HepG2 (cell line): ENCODE data around the gene AXIN1. TPM values are rescaled to one million over a fixed set of nuclear protein-coding genes. Genes with fewer than 3 reads are reported as not detected.

ENCODE experiments used
- ATAC-seq: fragments of 200-7000 bp; cut with Tn5 transposase; 3 replicates; pipeline ENCODE4 v1.9.1; 2020; ENCODE audit warnings: mild to moderate bottlenecking, moderate library complexity
- BruUV-seq: library from RNA; stranded (reverse); fragments of 400-500 nt; replicated peaks from 2 replicates; lab custom pipeline; 2021; lab: Mats Ljungman, UMichigan
- CTCF ChIA-PET: fragments of 300-600 bp; formaldehyde crosslinking; extraction: SDS; loops from one replicate; lab custom pipeline; 2021; ENCODE audit warnings: low total read pairs, inconsistent platforms, low intra/inter-chr PET ratio; lab: Yijun Ruan, JAX
- POLR2A ChIA-PET: fragments of 350-600 bp; sonication (Branson Sonifier 250); formaldehyde crosslinking; loops from one replicate; lab custom pipeline; 2020; ENCODE audit warnings: antibody characterized with exemption, inconsistent platforms; lab: Yijun Ruan, JAX
- DNase-seq: peaks from one replicate; pipeline ENCODE4 v3.0.0-alpha.2; 2015; ENCODE audit warnings: low spot score
- FAIRE-seq: peaks from 3 replicates; lab custom pipeline; 2011; peaks lifted over from hg19 to GRCh38; lab: Jason Lieb, UNC
- H2AFZ ChIP-seq: one replicate; pipeline ENCODE4 v1.6.1; 2011; ENCODE audit warnings: low read length, inconsistent platforms
- H3K27ac ChIP-seq: fragments of 300-600 bp; 3 replicates; pipeline ENCODE4 v1.8.0; 2011; ENCODE audit warnings: mixed run types, mild to moderate bottlenecking, mixed read lengths, low read length, inconsistent platforms; ENCODE audit not compliant: insufficient read depth; ENCODE audit errors: extremely low read length
- H3K27me3 ChIP-seq, 2 experiments: fragments of 200-600 bp in 1 of 2; 2 replicates in 1 of 2; 3 replicates in 1 of 2; pipeline versions ENCODE4 v1.6.0 to v1.8.0; 2011; ENCODE audit warnings: low read length in 2 of 2, mild to moderate bottlenecking in 2 of 2, moderate library complexity in 2 of 2, inconsistent platforms in 1 of 2; ENCODE audit not compliant: insufficient read depth in 2 of 2, control insufficient read depth in 1 of 2
- H3K36me3 ChIP-seq, 2 experiments: fragments of 200-600 bp in 1 of 2; replicated peaks in 1 of 2; 2 replicates in 1 of 2; 3 replicates in 1 of 2; pipeline versions ENCODE4 v1.5.1 to v1.8.0; 2011; ENCODE audit warnings: low read length in 2 of 2, inconsistent platforms in 1 of 2; ENCODE audit not compliant: insufficient read depth in 2 of 2, control insufficient read depth in 1 of 2
- H3K4me1 ChIP-seq: 2 replicates; pipeline ENCODE4 v1.5.1; 2012; ENCODE audit warnings: low read length, inconsistent platforms; ENCODE audit not compliant: insufficient read depth
- H3K4me2 ChIP-seq: 2 replicates; pipeline ENCODE4 v1.6.0; 2011; ENCODE audit warnings: low read depth, low read length, inconsistent platforms
- H3K4me3 ChIP-seq, 3 experiments: fragments of 200-600 bp in 1 of 3; sonication (generic), shearing (Covaris generic) in 1 of 3; replicated peaks in 1 of 3; 2 replicates each; pipeline ENCODE4 v1.5.1; 2011 to 2016; ENCODE audit warnings: low read length in 3 of 3, inconsistent platforms in 2 of 3, low read depth in 2 of 3, mild to moderate bottlenecking in 2 of 3, control low read depth in 1 of 3, mixed read lengths in 1 of 3; ENCODE audit not compliant: insufficient read depth in 1 of 3
- H3K79me2 ChIP-seq: one replicate; pipeline ENCODE4 v1.6.1; 2011; ENCODE audit warnings: low read length, inconsistent platforms; ENCODE audit not compliant: insufficient read depth
- H3K9ac ChIP-seq: 2 replicates; pipeline ENCODE4 v1.6.0; 2011; ENCODE audit warnings: mild to moderate bottlenecking, low read depth, low read length, inconsistent platforms; ENCODE audit not compliant: insufficient read depth
- H3K9me3 ChIP-seq: 2 replicates; pipeline ENCODE4 v1.5.1; 2012; ENCODE audit warnings: mild to moderate bottlenecking, low read length
- H4K20me1 ChIP-seq: 2 replicates; pipeline ENCODE4 v1.6.0; 2011; ENCODE audit warnings: inconsistent platforms, mild to moderate bottlenecking, low read length, moderate library complexity; ENCODE audit not compliant: insufficient read depth
- DDIT3 ChIP-seq: sonication (generic); formaldehyde crosslinking; IDR thresholded peaks from 2 replicates; pipeline ENCODE4 v1.4.0; 2020; ENCODE audit warnings: mild to moderate bottlenecking, missing genetic modification reagents
- E2F5 ChIP-seq: sonication (generic); formaldehyde crosslinking; conservative IDR thresholded peaks from 2 replicates; pipeline ENCODE4 v1.4.0; 2020; ENCODE audit warnings: missing genetic modification reagents
- GMEB1 ChIP-seq: sonication (generic); formaldehyde crosslinking; IDR thresholded peaks from 2 replicates; pipeline ENCODE4 v1.5.1; 2020; ENCODE audit warnings: missing genetic modification reagents, mild to moderate bottlenecking, borderline replicate concordance
- LCORL ChIP-seq, 2 experiments: fragments of 450-650 bp in 1 of 2; sonication (generic) in 1 of 2; formaldehyde crosslinking in 1 of 2; IDR thresholded peaks; 2 replicates each; pipeline versions ENCODE4 v1.5.0 to v1.6.1; 2017 to 2020; ENCODE audit warnings: antibody characterized with exemption in 1 of 2, missing genetic modification reagents in 1 of 2
- SIN3A ChIP-seq: IDR thresholded peaks from 2 replicates; pipeline ENCODE4 v1.6.1; 2011; ENCODE audit warnings: low read depth, mild to moderate bottlenecking, control low read depth, low read length, borderline replicate concordance
- SRF ChIP-seq: IDR thresholded peaks from 2 replicates; pipeline ENCODE4 v1.6.1; 2011; ENCODE audit warnings: mild to moderate bottlenecking, low read depth, low read length, moderate library complexity
- WGBS: methylation state at CpG from one replicate; pipeline ENCODE4 v1.1.6; 2017; ENCODE audit warnings: low lambda C conversion rate; 5-methylcytosine and 5-hydroxymethylcytosine counted together
- in situ Hi-C: cut with HindIII; loops from 2 replicates; pipeline ENCODE4 v1.10.0; 2017; ENCODE audit warnings: low pct_unique_long_range_greater_than_20kb; ENCODE audit not compliant: extremely low pct_ligation_motif_present
- intact Hi-C: fragments of 100-400 bp; cut with micrococcal nuclease; formaldehyde crosslinking; loops from one replicate; pipeline ENCODE4 v1.10.0; 2022; ENCODE audit not compliant: unreplicated experiment
- polyA plus RNA-seq, 8 experiments: library from polyadenylated mRNA; depleted of rRNA in 3 of 8; stranded (reverse) in 7 of 8; unstranded in 1 of 8; fragments of >200 nt; fragmentation: Illumina TruSeq in 4 of 8; extraction: Trizol in 4 of 8; gene quantifications; 2 replicates each; pipeline versions ENCODE4 v1.2.1 to v1.2.3, GENCODE V29; 2011 to 2016; ENCODE audit warnings: low read depth in 4 of 8, missing spikeins in 1 of 8, mixed read lengths in 1 of 8; ENCODE audit not compliant: insufficient read depth in 1 of 8
- total RNA-seq, 5 experiments: library from RNA; depleted of rRNA; stranded (reverse); fragments of >200 nt; fragmentation: Illumina TruSeq; extraction: Trizol; gene quantifications; 2 replicates each; pipeline ENCODE4 v1.2.3, GENCODE V29; 2016; ENCODE audit warnings: low read depth in 1 of 5

Gene AXIN1
- total and polyA plus RNA-seq, 2 of the 13 experiments (the other 11 are each of a cell fraction or from before 2014, with no cell fraction given) = 24.0 to 26.0 TPM

GRCh38 chr16:339680-340079 is 12.8 kb downstream of the AXIN1 start (continued):
- TF ChIP-seq E2F5 (CRISPR knock-in tag) (no peak), DDIT3 (CRISPR knock-in tag) (no peak), GMEB1 (CRISPR knock-in tag) (no peak), SRF (no peak)

- DNase-seq = no peak
- WGBS = 94% methylated on average over 18 of the region's 21 CpGs
- peaks cover 90% of the 10 kb centered on the region for H3K79me2 ChIP-seq
- in situ Hi-C loops = no loop called here
- peaks cover 85% of the 10 kb centered on the region for H3K4me1 ChIP-seq
- H4K20me1 ChIP-seq = peaks cover 35% of the 10 kb centered on the region
- no TSS peak for BruUV-seq
- no peaks in the 10 kb centered on the region for H3K27me3 ChIP-seq
- ChIA-PET CTCF (no interaction called here), POLR2A (interaction anchor here (0.6 to 2.4 kb wide), 2 partner anchors 14 to 16 kb away, joined by 3 to 8 read pairs; partner anchors contain the start of gene AXIN1)
- H3K9me3 ChIP-seq = no peaks in the 10 kb centered on the region
- H3K4me3 ChIP-seq = no peak overlapping the region
- no peak overlapping the region for H2AFZ ChIP-seq
- H3K27ac ChIP-seq = no peak overlapping the region
- TF ChIP-seq SIN3A (no peak), LCORL (IDR thresholded peaks at IDR 0.05) (no peak), LCORL (CRISPR knock-in tag; IDR thresholded peaks at IDR 0.05) (0 out of 2 replicates have a peak, but pooled peaks have one; percentile 3)
- H3K36me3 ChIP-seq = peaks cover 0 to 2% of the 10 kb centered on the region in 2 experiments; a peak in 1 of 5 replicates
- no peak overlapping the region for H3K4me2 ChIP-seq
- no peak overlapping the region for H3K9ac ChIP-seq
- intact Hi-C loops = no loop called here
- no peak for FAIRE-seq
- no peak for ATAC-seq
These were observed 14.4 kb downstream of the AXIN1 start for GRCh38 chr16:337975-338575.
